ENCODE data around the gene SLF1.

Gene SLF1

DNA sequence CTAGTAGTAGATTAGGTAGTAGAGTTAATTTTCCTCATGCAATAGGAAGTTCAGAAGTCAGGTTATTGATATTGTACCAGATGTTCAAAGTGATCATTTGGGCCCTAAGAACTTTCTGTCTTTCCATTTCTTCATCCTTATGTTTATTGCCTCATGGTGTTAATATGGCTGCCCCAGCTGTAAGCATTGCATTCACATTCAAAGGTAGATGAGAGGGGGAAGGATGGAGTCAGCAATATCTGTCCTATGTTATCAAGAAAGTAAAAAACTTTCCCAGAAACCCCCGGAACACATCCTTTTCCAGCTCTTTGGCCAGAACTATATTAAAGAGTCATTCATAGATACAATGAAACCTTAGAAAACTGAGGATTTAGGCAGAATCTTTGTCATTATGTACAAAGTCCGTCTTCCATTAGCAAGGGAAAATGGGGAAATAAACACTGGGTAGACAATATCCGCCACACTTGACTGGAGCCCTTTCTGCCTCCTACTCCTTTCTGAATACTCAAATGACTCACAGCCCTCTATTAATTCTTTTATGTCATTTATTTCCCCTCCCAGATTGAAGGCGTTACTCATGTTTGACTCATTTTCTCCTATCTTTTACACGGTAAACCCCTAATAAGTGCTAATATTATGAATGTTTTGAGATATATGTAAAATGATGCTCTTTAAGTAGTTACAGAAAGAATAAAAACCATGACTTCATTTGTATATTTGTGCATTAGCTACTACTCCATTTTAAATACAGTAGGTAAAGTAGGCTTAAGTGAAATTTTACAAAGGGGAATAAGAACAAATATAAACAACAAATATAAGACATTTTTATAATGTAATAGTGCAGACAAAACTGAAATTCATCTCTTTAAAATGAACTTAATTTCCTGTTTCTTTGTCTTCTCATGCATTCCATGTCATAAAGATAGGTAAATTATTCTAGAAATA, 127.6 kb downstream of the SLF1 start:
- H3K36me3 ChIP-seq = no peaks in the 10 kb centered on the region
- no peak for DNase-seq

DNA sequence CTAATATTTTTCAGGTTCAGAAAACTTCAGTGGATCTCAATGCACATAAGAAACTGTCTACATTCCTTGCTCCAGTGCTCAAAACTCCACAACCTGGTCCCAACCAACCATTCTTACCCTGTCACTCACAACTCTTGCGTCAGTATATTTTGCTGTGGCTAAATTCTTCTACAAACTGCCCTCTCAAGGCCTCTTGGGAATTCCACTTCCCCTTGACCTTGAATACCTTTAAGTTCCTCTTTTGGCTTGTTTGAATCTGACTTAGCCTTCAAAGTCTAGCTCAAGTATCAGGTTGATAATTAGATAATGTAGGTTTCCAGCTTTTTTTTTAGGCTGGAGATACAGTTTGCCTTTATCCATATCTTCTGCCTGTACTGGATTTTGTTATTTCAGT, 128.3 kb downstream of the SLF1 start:
- no peaks in the 10 kb centered on the region for H3K36me3 ChIP-seq
- no peak for DNase-seq

More for the DNA sequence above, 127.6 kb downstream of the SLF1 start:
- no peak for TF ChIP-seq CTCF (IDR thresholded peaks at IDR 0.05; ENCODE audit: low read depth, low read length)
- Histone ChIP-seq H3K9me3 (no peaks in the 10 kb centered on the region), H3K27me3 (no peaks in the 10 kb centered on the region), H3K4me3 (ENCODE audit: low read depth, low read length) (no peak overlapping the region), H3K4me1 (no peaks in the 10 kb centered on the region)

More for the DNA sequence above, 128.3 kb downstream of the SLF1 start:
- H3K9me3 ChIP-seq = no peaks in the 10 kb centered on the region
- H3K4me1 ChIP-seq = no peaks in the 10 kb centered on the region
- TF ChIP-seq CTCF (IDR thresholded peaks at IDR 0.05; ENCODE audit: low read depth, low read length) = no peak
- H3K4me3 ChIP-seq (ENCODE audit: low read depth, low read length) = no peak overlapping the region
- no peaks in the 10 kb centered on the region for H3K27me3 ChIP-seq
